Endothelial cell of umbilical vein (primary cell): Measurements from ENCODE around the gene POLR3C. TPM values are rescaled to one million over a fixed set of nuclear protein-coding genes. Genes with fewer than 3 reads are reported as not detected.
"Not testable (repeated sequence)": the region's sequence is repeated elsewhere in the genome, so short reads cannot be mapped to it uniquely, and the experiment has no call there.

ENCODE experiments used
- BruUV-seq: library from RNA; stranded (reverse); fragments of 400-500 nt; replicated peaks from 2 replicates; lab custom pipeline; 2021; lab: Mats Ljungman, UMichigan
- CTCF ChIA-PET: fragments of 300-600, 350-600 bp; sonication (Branson Sonifier 250); formaldehyde crosslinking; loops from one replicate; lab custom pipeline; 2021; ENCODE audit warnings: antibody characterized with exemption, inconsistent platforms; lab: Charles Lee
- POLR2A ChIA-PET: fragments of 300-600, 350-600 bp; sonication (Branson Sonifier 250); formaldehyde crosslinking; loops from one replicate; lab custom pipeline; 2021; ENCODE audit warnings: antibody characterized with exemption, inconsistent platforms; lab: Charles Lee
- DNase-seq: peaks from one replicate; pipeline ENCODE4 v3.0.0-alpha.2; 2011; ENCODE audit warnings: low read depth, low spot score
- FAIRE-seq: peaks from 2 replicates; lab custom pipeline; 2011; peaks lifted over from hg19 to GRCh38; lab: Jason Lieb, UNC
- H2AFZ ChIP-seq: 2 replicates; pipeline ENCODE4 v1.6.0; 2012; ENCODE audit warnings: low read depth, low read length, control low read depth, inconsistent platforms
- H3K27ac ChIP-seq: 2 replicates; pipeline ENCODE4 v1.5.1; 2011; ENCODE audit warnings: low read depth, mild to moderate bottlenecking, control low read depth, low read length, moderate library complexity; ENCODE audit not compliant: insufficient read depth
- H3K27me3 ChIP-seq, 2 experiments: 2 replicates each; pipeline versions ENCODE4 v1.6.0 to v1.6.1; 2011; ENCODE audit warnings: low read length in 2 of 2, mixed read lengths in 1 of 2; ENCODE audit not compliant: control insufficient read depth in 2 of 2, insufficient read depth in 2 of 2
- H3K36me3 ChIP-seq, 2 experiments: 2 replicates in 1 of 2; 3 replicates in 1 of 2; pipeline ENCODE4 v1.5.1; 2011; ENCODE audit warnings: low read length in 2 of 2, mild to moderate bottlenecking in 1 of 2, moderate library complexity in 1 of 2; ENCODE audit not compliant: control insufficient read depth in 2 of 2, insufficient read depth in 2 of 2; ENCODE audit errors: extremely low read depth in 1 of 2
- H3K4me1 ChIP-seq: 3 replicates; pipeline ENCODE4 v1.5.1; 2011; ENCODE audit warnings: mild to moderate bottlenecking, low read length; ENCODE audit not compliant: control insufficient read depth, insufficient read depth; ENCODE audit errors: extremely low read depth
- H3K4me2 ChIP-seq: 2 replicates; pipeline ENCODE4 v1.6.1; 2011; ENCODE audit warnings: low read length, control low read depth, mixed read lengths; ENCODE audit not compliant: insufficient read depth
- H3K4me3 ChIP-seq, 3 experiments: fragments of 200-600 bp in 1 of 3; sonication (generic), shearing (Covaris generic) in 1 of 3; replicated peaks in 1 of 3; 2 replicates each; pipeline ENCODE4 v1.5.1; 2011 to 2016; ENCODE audit warnings: control low read depth in 3 of 3, low read length in 3 of 3, mild to moderate bottlenecking in 2 of 3, inconsistent platforms in 1 of 3, low read depth in 1 of 3, moderate library complexity in 1 of 3; ENCODE audit not compliant: insufficient read depth in 1 of 3
- H3K79me2 ChIP-seq: 2 replicates; pipeline ENCODE4 v1.6.0; 2012; ENCODE audit warnings: low read length, inconsistent platforms; ENCODE audit not compliant: control insufficient read depth, insufficient read depth
- H3K9ac ChIP-seq: replicated peaks from 2 replicates; pipeline ENCODE3; 2011; ENCODE audit warnings: low read length, control low read depth; ENCODE audit not compliant: insufficient read depth; ENCODE audit errors: extremely low read depth
- H3K9me1 ChIP-seq: replicated peaks from 3 replicates; pipeline ENCODE4 v1.6.0; 2011; ENCODE audit warnings: mild to moderate bottlenecking, low read length; ENCODE audit not compliant: control insufficient read depth, insufficient read depth; ENCODE audit errors: extremely low read depth
- H3K9me3 ChIP-seq: replicated peaks from 2 replicates; pipeline ENCODE4 v1.5.1; 2012; ENCODE audit warnings: low read length, inconsistent platforms; ENCODE audit not compliant: control insufficient read depth, insufficient read depth
- H4K20me1 ChIP-seq: replicated peaks from 2 replicates; pipeline ENCODE3; 2011; ENCODE audit warnings: mild to moderate bottlenecking, low read length; ENCODE audit not compliant: control insufficient read depth, insufficient read depth; ENCODE audit errors: extremely low read depth
- CTCF ChIP-seq, 2 donors: IDR thresholded peaks; 1 replicate in 1 of 2; 2 replicates in 1 of 2; pipeline ENCODE4 v1.5.1; 2011; ENCODE audit warnings: low read length in 2 of 2, mild to moderate bottlenecking in 2 of 2, moderate library complexity in 2 of 2, control low read depth in 1 of 2, inconsistent platforms in 1 of 2, low read depth in 1 of 2; ENCODE audit not compliant: insufficient read depth in 1 of 2; ENCODE audit errors: extremely low read depth in 1 of 2
- GATA2 ChIP-seq: IDR thresholded peaks from 2 replicates; pipeline ENCODE4 v1.7.0; 2011; ENCODE audit warnings: low read depth, mild to moderate bottlenecking, moderate library complexity, mixed read lengths, low read length; ENCODE audit not compliant: insufficient read length, insufficient read depth
- dilution Hi-C: fragments of 300-500 bp; cut with MboI; formaldehyde crosslinking; loops from one replicate; pipeline ENCODE4 v1.15.0; 2019; ENCODE audit warnings: low sequenced_read_pairs; ENCODE audit not compliant: extremely low pct_ligation_motif_present
- intact Hi-C: fragments of 100-400 bp; cut with micrococcal nuclease; formaldehyde crosslinking; loops from one replicate; pipeline ENCODE4 v1.10.0; 2022
- polyA plus RNA-seq, 4 experiments: library from polyadenylated mRNA; depleted of rRNA in 3 of 4; stranded (reverse) in 3 of 4; unstranded in 1 of 4; fragments of >200 nt; gene quantifications; 2 replicates each; pipeline versions ENCODE4 v1.2.1 to v1.2.3, GENCODE V29; 2011 to 2012; ENCODE audit warnings: missing spikeins in 1 of 4
- total RNA-seq: library from RNA; stranded (reverse); gene quantifications from 2 replicates; pipeline ENCODE4 v1.2.3, GENCODE V29; 2021

Gene POLR3C
- total and polyA plus RNA-seq, 2 donors (not counting 3 experiments of a cell fraction or from before 2014, with no cell fraction given): 28.4 to 30.4 TPM

- BruUV-seq: no TSS peak
- Histone ChIP-seq H3K9ac (no peak overlapping the region), H3K9me1 (peaks cover under 1% of the 10 kb centered on the region), H3K4me2 (no peak overlapping the region), H3K4me3 (no peak overlapping the region), H3K27ac (no peak overlapping the region), H2AFZ (no peak overlapping the region), H4K20me1 (no peaks in the 10 kb centered on the region), H3K79me2 (peaks cover 3% of the 10 kb centered on the region), H3K9me3 (no peaks in the 10 kb centered on the region), H3K4me1 (peaks cover 31% of the 10 kb centered on the region), H3K36me3 (peaks cover 2 to 9% of the 10 kb centered on the region in 2 experiments), H3K27me3 (no peaks in the 10 kb centered on the region)
- intact Hi-C loops (no loop called here), dilution Hi-C loops (no loop called here)
- TF ChIP-seq CTCF (IDR thresholded peaks at IDR 0.05; ENCODE audit: extremely low read depth in 1 of 2, insufficient read depth in 1 of 2, low read depth in 1 of 2, low read length in 2 of 2) (no peak), GATA2 (no peak)
- CTCF ChIA-PET: interaction anchor here (0.6 to 1.1 kb wide), 2 partner anchors 15 to 91 kb away, joined by 3 to 4 read pairs; no protein-coding TSS in a partner anchor
- DNase-seq (no peak), FAIRE-seq (no peak)
- POLR2A ChIA-PET: interaction anchor here (0.7 kb wide), 1 partner anchor 35 kb away, joined by 3 read pairs; the partner anchor contains the start of genes POLR3C and RNF115
These were observed 35.4 kb upstream of the POLR3C start for GRCh38 chr1:145788580-145788979.

- FAIRE-seq, POLR2A ChIA-PET, DNase-seq, H3K36me3 ChIP-seq, H3K4me2 ChIP-seq, BruUV-seq, H3K9ac ChIP-seq, H4K20me1 ChIP-seq, H3K4me1 ChIP-seq, H3K9me3 ChIP-seq, H2AFZ ChIP-seq, intact Hi-C loops, H3K9me1 ChIP-seq, H3K27me3 ChIP-seq, dilution Hi-C loops, H3K4me3 ChIP-seq, H3K27ac ChIP-seq: not testable (repeated sequence)
- H3K79me2 ChIP-seq: peaks cover 14% of the 10 kb centered on the region
- CTCF ChIA-PET: interaction anchor here (2.2 to 4.0 kb wide), 2 partner anchors 11 to 14 kb away, joined by 6 to 19 read pairs; no protein-coding TSS in a partner anchor
These were observed 32.1 kb upstream of the POLR3C start for GRCh38 chr1:145791860-145792259.
